ENCODE data around the gene DYNLT1. TPM values are rescaled to one million over a fixed set of nuclear protein-coding genes. Genes with fewer than 3 reads are reported as not detected.
"Not testable (repeated sequence)": the region's sequence is repeated elsewhere in the genome, so short reads cannot be mapped to it uniquely, and the experiment has no call there.

Gene DYNLT1
- total RNA-seq, 2 donors from 2014 or later: 117 to 157 TPM

DNA sequence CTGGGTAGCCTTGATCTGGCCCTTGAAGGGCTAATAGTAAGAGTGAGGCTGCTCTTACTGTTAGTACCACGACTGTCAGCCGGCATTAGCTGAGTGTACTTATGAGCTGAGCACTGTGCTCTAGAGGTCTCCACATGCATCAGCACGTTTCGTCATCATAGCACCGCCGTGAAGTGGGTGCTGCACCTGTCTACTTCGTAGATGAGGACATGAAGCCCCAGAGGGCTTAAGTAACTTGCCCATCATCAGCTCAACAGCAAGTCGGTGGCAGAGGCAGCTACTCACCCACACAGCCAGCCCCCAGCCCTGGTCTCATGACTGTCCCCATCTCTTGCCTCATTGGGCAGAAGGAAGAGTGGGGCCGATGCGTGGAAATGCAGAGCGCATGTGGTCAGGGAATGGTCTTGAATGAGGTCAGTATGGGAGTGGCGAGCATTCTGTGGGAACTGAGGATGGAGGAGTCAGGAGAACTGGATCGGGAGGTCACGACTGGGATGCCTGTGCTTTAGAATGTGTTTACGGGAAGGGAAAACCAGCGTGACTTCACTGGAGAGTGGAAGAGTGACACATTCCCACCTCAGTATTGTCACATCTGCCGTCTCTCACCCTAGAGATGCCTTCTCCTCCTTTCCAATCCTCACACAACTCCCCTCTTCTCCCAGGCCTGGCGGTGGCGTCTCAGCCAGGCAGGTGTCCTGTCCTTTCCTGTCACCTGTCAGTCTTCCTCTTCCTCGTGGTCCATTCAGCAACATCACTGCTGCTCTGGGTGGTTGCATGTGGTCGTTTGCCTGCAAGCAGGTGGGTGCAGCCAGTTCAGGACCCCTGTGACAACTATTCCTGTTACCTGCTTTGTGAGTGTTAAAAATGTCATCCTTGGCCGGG is 11.3 kb upstream of the DYNLT1 start:
- DNase-seq (ENCODE audit: low spot score) (no peak), ATAC-seq (peak in 1 of 2 donors; percentile 28)
- peak overlapping the region; percentile 93 to 98 for H3K27ac Mint-ChIP-seq
- H3K4me1 Mint-ChIP-seq (ENCODE audit: low read depth in 2 of 2): peaks cover 72 to 80% of the 10 kb centered on the region in 2 donors
- no peaks in the 10 kb centered on the region for H3K27me3 Mint-ChIP-seq
- no peaks in the 10 kb centered on the region for H3K9me3 Mint-ChIP-seq
- peaks cover 51% of the 10 kb centered on the region for H3K36me3 Mint-ChIP-seq
- peak overlapping the region; percentile 85 for H3K4me3 Mint-ChIP-seq

DNA sequence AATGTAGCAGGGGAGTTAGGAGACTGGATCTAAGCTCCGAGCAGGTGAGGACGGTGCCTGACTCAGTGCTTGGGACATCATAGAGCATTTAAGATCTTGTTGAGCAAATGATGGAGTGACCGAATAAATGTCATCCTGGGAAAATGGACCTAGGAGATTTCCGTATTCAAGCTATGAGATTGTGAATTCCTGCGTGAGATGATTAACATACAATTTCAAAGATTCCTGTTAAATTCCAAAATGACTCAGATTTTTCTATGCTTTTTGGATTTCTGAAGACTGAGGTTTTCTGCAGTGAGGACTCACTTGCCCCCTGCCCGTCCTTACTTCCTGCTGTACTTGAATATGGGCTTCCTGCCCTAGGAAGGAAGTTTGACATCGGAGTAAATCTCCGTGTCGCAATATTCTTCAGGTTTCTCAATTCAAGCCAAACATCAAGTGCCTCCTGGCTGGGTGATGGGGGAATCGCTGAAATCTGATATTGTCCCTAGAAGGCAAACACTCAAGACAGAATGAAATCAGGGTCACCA is 10.5 kb upstream of the DYNLT1 start:
- Mint-ChIP-seq H3K36me3 (peaks cover 51% of the 10 kb centered on the region), H3K27me3 (no peaks in the 10 kb centered on the region), H3K4me3 (peak overlapping the region; percentile 85), H3K27ac (peak overlapping the region; percentile 93 to 98), H3K4me1 (ENCODE audit: low read depth in 2 of 2) (peaks cover 66 to 73% of the 10 kb centered on the region in 2 donors), H3K9me3 (no peaks in the 10 kb centered on the region)
- no peak for DNase-seq (ENCODE audit: low spot score)
- ATAC-seq: peak in 1 of 2 donors; percentile 21

DNA sequence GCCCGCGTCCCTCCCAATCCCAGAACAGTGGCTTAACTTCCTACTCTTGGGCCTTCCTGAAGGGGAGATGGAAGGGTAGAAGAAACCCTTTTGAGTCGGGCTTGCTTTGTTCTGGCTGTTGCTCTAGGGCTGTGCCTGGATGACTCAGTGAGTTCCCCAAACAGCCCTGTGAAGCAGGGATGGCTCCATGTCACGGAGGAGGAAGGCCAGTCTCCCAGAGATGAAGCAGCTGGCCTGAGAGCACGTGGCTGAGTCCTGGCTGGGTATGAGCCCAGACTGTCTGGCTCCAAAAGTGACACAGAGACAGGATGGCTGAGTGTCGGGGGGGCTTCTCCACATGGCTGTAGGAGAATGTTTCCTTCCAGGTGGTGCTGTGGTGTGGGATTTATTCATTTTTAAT is 10.0 kb upstream of the DYNLT1 start:
- Mint-ChIP-seq H3K36me3 (peaks cover 48% of the 10 kb centered on the region), H3K9me3 (no peaks in the 10 kb centered on the region), H3K4me3 (peak overlapping the region; percentile 85), H3K4me1 (ENCODE audit: low read depth in 2 of 2) (peaks cover 65 to 72% of the 10 kb centered on the region in 2 donors), H3K27me3 (no peaks in the 10 kb centered on the region), H3K27ac (peak overlapping the region; percentile 93 to 98)
- no peak for ATAC-seq
- DNase-seq (ENCODE audit: low spot score): no peak

DNA sequence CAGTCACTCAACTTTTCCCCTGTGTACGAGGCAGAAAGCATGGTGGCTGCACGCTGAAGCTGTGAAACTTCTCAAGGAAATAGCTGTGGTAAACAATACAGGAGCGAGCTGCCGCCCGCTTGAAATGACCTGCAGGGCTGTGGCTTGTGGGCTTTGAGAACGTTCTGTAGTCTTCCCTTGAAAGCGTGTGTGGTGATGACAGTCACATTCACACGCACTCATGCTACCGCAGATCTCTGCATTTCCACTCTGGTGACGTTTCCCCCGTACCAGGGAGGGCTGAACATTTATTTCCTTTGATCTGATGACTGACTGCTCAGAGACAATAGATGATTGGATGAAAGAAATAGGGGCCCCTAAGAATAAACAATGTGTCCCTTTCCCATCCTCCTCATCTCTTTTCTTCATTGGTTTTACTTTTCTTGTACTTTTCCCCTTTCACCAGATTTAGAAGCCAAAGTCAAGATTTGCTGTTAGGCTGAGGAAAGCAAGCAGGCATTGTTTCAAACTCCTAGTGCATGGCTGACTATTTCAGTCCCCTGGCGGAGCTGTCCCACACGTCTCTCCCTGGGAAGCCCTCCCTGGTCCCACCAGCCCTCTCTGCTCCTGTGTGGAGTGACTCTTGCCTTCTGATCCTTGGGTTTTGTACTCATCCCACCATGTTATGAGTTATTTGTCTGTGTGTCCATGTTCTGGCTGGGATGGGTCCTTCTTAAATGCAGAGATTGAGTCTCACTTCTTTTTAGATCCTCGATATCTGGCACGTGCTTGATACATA is 9.2 kb upstream of the DYNLT1 start:
- H3K27ac Mint-ChIP-seq: peak overlapping the region; percentile 93 to 98
- peak overlapping the region; percentile 85 for H3K4me3 Mint-ChIP-seq
- peak; percentile 94 for DNase-seq (ENCODE audit: low spot score)
- H3K36me3 Mint-ChIP-seq: peaks cover 41% of the 10 kb centered on the region
- H3K27me3 Mint-ChIP-seq: no peaks in the 10 kb centered on the region
- ATAC-seq: peak; percentile 75
- peaks cover 65 to 72% of the 10 kb centered on the region in 2 donors for H3K4me1 Mint-ChIP-seq (ENCODE audit: low read depth in 2 of 2)
- no peaks in the 10 kb centered on the region for H3K9me3 Mint-ChIP-seq

DNA sequence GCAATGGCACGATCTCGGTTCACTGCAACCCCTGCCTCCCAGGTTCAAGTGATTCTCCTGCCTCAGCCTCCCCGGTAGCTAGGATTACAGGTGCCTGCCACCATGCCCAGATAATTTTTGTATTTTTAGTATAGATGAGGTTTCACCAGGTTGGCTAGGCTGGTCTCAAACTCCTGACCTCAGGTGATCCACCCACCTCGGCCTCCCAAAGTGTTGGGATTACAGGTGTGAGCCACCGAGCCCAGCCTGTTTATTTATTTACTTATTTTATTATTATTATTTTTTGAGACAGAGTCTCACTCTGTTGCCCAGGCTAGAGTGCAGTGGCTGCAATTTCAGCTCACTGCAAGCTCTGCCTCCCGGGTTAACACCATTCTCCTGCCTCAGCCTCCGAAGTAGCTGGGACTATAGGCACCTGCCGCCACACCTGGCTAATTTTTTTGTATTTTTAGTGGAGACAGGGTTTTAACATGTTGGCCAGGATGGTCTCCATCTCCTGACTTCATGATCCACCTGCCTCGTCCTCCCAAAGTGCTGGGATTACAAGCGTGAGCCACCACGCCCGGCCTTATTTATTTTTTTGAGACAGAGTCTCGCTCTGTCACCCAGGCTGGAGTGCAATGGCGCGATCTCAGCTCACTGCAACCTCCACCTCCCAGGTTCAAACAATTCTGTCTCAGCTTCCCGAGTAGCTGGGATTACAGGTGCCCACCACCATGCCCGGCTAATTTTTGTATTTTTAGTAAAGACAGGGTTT is 7.6 kb upstream of the DYNLT1 start:
- H3K27ac Mint-ChIP-seq: peak overlapping the region; percentile 93 to 98
- H3K27me3 Mint-ChIP-seq; H3K9me3 Mint-ChIP-seq; DNase-seq (ENCODE audit: low spot score); ATAC-seq: not testable (repeated sequence)
- H3K4me3 Mint-ChIP-seq: peak overlapping the region; percentile 85
- peaks cover 41% of the 10 kb centered on the region for H3K36me3 Mint-ChIP-seq
- peaks cover 71 to 76% of the 10 kb centered on the region in 2 donors for H3K4me1 Mint-ChIP-seq (ENCODE audit: low read depth in 2 of 2)

DNA sequence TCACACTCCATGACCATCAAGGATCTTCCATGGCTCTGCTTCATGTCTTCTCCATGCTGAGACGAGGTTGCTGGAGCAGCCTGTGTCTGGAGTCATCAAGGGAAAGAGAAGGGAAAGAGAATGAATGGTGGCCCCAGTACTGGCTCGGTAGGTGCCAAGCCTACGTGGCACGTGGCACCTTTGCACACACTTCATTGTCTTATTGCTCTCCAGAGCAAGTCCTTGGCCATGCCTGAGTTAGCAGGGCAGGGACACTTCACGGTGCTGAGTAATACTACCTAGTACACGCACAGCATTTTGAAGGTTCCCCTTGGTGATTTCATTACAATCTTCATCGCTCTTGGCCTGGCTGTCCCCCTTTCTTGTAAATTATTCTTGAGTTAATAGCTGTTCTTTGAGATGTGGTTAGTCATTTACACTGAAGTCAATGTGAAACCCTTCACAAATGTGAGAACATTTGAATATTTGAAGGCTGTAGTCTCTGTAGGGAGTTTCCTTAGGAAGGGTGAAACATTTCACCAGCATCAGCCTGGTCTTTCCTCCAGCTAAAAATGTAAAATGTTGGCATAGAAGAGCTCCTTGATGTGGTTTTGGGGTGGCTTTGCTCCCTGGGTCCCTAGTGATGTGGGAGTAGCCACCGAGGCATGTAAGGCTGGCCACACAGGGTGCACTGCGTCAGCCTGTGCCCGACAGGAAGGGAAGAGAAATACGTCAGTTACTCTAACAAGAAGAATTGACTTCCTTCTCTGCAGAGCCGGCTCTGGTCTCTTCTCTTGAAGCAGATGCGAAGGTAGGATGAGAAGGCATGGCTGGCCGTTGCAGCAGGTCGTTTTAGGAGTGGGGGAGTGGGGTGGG is 5.0 kb upstream of the DYNLT1 start, which contains the start of gene SYTL3:
Gene SYTL3 (plus strand): TSS at position 766 of the 855 bp plus-strand sequence. CDS start 13,215 bp downstream, outside the sequence.
- H3K27me3 Mint-ChIP-seq: no peaks in the 10 kb centered on the region
- H3K36me3 Mint-ChIP-seq: peaks cover 22% of the 10 kb centered on the region
- H3K4me1 Mint-ChIP-seq (ENCODE audit: low read depth in 2 of 2): peaks cover 72 to 74% of the 10 kb centered on the region in 2 donors
- DNase-seq (ENCODE audit: low spot score): peak; percentile 95
- peak within 1 kb of the TSS; percentile 93 to 98 for H3K27ac Mint-ChIP-seq
- ATAC-seq: peak; percentile 78 to 84
- H3K4me3 Mint-ChIP-seq: peak within 1 kb of the TSS; percentile 85
- no peaks in the 10 kb centered on the region for H3K9me3 Mint-ChIP-seq

DNA sequence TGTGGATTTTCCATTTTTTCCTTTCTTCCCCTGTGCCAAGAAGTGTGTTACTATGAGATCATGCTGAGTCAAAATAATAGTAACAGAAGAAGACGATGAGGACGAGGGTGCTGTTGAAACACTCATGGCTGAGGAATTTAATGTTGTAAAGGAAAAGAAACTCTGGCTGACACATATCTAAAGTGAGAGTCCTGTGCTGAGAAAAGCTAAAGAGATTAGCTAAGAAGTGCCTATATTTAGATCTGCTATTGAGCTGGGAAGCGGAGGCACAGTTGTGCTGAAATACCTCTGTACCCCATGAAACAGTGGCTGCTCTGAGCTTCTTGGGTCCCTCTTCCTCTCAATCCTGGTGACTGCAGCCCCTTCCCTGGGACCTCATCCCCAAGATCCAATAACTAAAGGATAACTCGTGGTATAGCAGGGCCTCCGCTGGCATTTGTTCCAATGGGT is 4.2 kb upstream of the DYNLT1 start:
- DNase-seq (ENCODE audit: low spot score) (peak; percentile 69), ATAC-seq (peak; percentile 39 to 62)
- Mint-ChIP-seq H3K9me3 (no peaks in the 10 kb centered on the region), H3K27me3 (no peaks in the 10 kb centered on the region), H3K36me3 (peaks cover 19% of the 10 kb centered on the region), H3K4me3 (peak overlapping the region; percentile 85), H3K27ac (peak overlapping the region; percentile 93 to 98), H3K4me1 (ENCODE audit: low read depth in 2 of 2) (peaks cover 66% of the 10 kb centered on the region in 2 donors)

DNA sequence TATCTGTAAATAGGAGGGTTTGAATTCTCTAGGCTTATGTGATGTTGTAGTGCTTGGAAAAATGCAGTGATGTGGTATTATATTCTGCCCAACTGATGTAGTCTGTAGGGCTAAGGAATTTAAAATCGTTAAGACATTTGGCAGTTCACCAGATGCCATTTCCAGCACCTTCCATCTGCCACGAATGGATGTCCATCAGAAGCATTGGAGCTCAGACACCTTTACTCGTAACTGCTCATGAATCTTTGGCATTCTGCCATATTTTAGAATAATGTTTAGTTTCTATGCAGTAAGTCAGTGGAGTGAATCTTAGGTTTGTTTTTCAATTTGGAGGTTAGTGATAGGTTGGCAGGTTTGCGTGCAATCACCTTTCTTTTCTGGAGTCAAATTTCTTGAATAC is 3.0 kb upstream of the DYNLT1 start:
- no peaks in the 10 kb centered on the region for H3K27me3 Mint-ChIP-seq
- DNase-seq (ENCODE audit: low spot score) (no peak), ATAC-seq (no peak)
- H3K4me1 Mint-ChIP-seq (ENCODE audit: low read depth in 2 of 2): peaks cover 61 to 62% of the 10 kb centered on the region in 2 donors
- H3K27ac Mint-ChIP-seq: peak overlapping the region; percentile 93 to 98
- H3K4me3 Mint-ChIP-seq: peak overlapping the region; percentile 96
- H3K36me3 Mint-ChIP-seq: peaks cover 16% of the 10 kb centered on the region
- H3K9me3 Mint-ChIP-seq: no peaks in the 10 kb centered on the region

DNA sequence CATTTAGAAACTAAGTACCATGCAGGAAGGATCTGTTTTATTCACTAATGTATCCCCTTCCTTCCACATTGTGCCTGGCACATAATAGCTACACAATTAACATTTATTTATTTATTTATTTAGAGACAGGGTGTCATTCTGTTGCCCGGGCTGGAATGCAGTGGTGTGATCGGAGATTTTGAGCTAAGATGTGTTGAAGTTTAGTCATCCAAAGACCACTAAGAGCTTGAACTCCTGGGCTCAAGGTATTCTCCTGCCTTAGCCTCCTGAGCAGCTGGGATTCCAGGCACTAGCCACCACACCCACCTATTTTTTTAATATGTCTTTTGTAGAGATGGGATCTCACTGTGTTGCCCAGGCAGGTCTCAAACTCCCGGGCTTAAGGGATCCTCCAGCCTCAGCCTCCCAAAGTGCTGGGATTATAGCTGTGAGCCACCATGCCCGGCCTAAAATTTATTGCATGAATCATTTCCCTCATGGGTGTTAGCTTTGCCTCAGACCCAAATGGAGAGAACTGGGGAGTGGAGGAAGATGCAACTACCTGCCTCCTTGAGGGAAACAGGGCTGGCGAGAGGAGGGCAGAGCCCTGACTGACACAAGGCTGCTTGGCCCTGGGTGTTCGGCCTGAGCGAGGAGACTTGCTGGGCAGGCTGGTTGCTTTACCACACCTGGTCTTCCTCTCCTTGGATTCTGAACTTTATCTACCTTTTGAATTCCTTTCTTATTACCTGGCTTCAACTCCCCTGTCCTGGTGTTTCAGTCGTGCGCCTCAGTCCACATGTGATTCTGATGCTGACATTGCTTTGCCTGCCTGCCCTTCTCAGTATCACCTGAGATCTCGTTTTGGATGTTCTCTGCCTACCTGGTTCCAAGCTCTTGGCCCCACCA is 1.7 kb upstream of the DYNLT1 start:
- peaks cover 25% of the 10 kb centered on the region for H3K36me3 Mint-ChIP-seq
- peak overlapping the region; percentile 96 for H3K4me3 Mint-ChIP-seq
- no peaks in the 10 kb centered on the region for H3K9me3 Mint-ChIP-seq
- peak overlapping the region; percentile 93 to 98 for H3K27ac Mint-ChIP-seq
- peaks cover 70 to 72% of the 10 kb centered on the region in 2 donors for H3K4me1 Mint-ChIP-seq (ENCODE audit: low read depth in 2 of 2)
- DNase-seq (ENCODE audit: low spot score): no peak
- ATAC-seq: no peak
- H3K27me3 Mint-ChIP-seq: no peaks in the 10 kb centered on the region

DNA sequence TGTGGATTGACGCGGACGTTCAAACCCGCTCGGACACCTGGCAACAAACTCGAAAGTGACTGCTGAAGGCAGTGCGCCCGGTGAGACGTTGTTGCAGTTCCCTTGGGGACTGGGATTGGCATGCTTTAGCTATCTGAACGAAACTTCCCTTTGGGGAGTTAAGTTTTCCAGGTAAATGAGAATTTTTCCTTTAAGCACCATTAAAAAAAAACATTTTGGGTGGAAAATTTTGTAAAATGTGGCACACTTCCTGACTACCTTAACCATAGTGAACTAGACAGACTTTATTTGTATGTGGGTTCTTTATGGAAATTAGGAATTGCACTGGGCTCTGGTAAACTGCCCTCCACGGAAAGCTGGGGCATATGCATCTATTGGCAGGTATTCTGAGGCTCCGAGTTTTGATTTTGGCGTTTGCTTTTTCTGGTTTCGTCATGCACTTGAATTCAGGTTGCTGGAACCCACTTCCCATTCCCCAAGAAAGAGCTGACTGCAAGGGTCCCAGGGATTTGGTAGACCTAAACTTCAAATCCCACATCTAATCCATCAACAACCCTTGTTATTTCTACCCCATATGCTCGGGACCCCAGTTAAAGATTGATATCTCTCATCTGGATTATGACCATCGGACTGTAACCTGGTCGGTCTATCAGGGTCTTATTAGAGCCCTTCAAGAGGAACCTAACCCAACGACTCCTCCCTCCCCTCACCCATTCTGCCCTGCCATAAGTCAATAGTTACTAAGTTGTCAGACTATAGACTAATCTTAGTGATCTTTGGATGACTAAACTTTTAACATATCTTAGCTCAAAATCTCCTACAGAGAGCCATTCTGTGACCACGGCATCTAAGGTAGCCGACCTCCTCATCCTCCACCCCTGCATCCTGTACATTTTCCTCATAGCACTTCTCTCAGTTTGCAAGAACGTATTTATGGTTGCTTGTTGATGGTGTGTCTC is 800 bp upstream of the DYNLT1 start:
- no peaks in the 10 kb centered on the region for H3K9me3 Mint-ChIP-seq
- peaks cover 29% of the 10 kb centered on the region for H3K36me3 Mint-ChIP-seq
- ATAC-seq (no peak), DNase-seq (ENCODE audit: low spot score) (no peak)
- H3K4me1 Mint-ChIP-seq (ENCODE audit: low read depth in 2 of 2): peaks cover 73 to 75% of the 10 kb centered on the region in 2 donors
- H3K4me3 Mint-ChIP-seq: peak overlapping the region; percentile 96
- no peaks in the 10 kb centered on the region for H3K27me3 Mint-ChIP-seq
- H3K27ac Mint-ChIP-seq: peak overlapping the region; percentile 93 to 98

DNA sequence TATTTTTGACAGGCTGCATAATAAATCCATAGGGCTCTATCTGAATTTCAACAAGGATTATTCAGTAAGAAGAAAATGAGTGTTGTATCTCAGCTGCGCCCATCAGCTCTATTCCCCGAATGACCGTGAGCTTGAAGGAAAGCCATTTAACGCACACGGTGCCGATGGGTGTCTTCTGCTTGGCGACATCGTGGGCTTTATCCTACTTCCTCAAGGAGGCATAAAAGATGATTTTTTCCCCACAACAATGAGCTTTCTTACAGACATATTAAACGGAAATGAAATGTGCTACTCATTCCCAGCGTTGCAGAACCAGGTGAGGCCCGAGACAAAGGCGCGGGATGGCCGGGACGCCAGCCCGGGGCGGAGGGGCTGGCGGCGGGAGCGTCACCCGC is 710 bp downstream of the DYNLT1 start:
- Mint-ChIP-seq H3K27ac (peak overlapping the region; percentile 93 to 98), H3K4me3 (peak overlapping the region; percentile 98), H3K9me3 (no peaks in the 10 kb centered on the region), H3K27me3 (no peaks in the 10 kb centered on the region), H3K36me3 (peaks cover 36% of the 10 kb centered on the region), H3K4me1 (ENCODE audit: low read depth in 2 of 2) (peaks cover 74 to 77% of the 10 kb centered on the region in 2 donors)
- no peak for DNase-seq (ENCODE audit: low spot score)
- ATAC-seq: no peak
